ENCODE results near the gene PTPN4.

- TF ChIP-seq CTCF (IDR thresholded peaks at IDR 0.05) (no peak), POLR2AphosphoS5 (IDR thresholded peaks at IDR 0.05) (no peak)
Observed at GRCh38 chr2:119790466-119790865, 30.7 kb downstream of the PTPN4 start.
